GM21786 (cell line): Measurements from ENCODE around the gene BCAS1.
"Not testable (repeated sequence)": the region's sequence is repeated elsewhere in the genome, so short reads cannot be mapped to it uniquely, and the experiment has no call there.

Source experiments
- ATAC-seq: cut with Tn5 transposase; IDR thresholded peaks from one replicate; pipeline ENCODE4 v1.9.1; 2021; ENCODE audit not compliant: unreplicated experiment

Gene BCAS1

DNA sequence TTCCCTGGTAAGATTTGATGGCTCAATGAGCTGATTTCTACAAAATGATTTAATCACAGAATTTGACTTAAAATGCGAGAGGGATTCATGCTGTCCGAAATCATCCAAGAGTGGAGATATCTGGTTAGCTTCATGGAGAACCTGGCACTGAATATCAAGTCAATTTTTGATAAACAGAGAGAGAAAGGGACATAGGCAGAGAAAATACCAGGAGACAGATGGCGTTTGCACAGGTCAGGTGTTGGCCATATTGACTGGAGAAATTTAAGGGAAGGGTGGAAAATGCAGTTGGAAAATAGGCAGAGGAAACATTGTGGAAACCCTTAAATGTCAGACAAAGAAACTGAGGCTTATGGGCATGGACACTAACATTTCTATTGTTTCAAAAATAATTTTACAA lies 47.0 kb downstream of the BCAS1 start:
- ATAC-seq = no peak

DNA sequence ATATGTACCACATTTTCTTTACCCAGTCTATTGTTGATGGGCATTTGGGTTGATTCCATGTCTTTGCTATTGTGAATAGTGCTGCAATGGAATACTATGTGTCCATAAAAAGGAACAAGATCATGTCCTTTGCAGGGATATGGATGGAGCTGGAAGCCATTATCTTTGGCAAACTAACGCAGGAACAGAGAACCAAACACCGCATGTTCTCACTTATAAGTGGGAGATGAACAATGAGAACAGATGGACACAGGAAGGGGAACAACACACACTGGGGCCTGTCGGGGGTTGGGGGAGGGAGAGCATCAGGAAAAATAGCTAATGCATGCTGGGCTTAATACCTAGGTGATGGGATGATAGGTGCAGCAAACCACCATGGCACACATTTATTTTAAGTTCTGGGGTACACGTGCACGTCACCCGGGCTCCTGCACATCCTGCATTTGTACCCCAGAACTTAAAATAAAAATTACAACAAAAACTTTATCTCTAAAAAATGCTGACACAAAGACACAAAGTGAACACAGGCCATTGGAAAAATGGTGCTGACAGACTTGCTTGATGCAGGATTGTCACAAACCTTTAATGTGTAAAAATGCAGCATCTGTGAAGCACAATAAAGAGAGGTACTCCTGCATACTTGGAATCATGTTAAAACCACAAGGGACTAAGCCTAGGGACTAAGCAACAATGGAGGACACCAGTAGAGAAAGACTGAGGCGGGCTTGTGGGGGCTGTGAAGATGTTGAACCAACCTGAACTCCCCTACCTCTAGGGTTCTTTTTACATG lies 48.8 kb downstream of the BCAS1 start:
- ATAC-seq = no peak

DNA sequence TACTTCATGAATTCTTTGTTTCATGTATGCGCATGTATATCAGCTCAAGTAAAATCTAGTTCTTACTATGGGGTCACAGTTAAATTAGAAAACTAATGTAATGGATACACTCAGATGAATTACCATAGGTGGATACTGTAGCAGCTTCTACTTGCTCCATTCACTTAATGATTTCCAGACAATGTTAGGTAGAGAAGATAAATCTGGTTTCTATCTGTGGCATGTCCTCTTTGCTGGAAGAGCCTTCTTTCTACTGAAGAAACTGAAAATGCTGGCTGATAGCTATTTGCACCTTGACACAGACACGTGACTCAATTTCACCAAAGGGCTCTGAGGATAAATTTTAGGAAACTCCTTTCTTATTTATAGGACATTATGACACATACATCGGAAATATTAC lies 49.5 kb downstream of the BCAS1 start:
- no peak for ATAC-seq

DNA sequence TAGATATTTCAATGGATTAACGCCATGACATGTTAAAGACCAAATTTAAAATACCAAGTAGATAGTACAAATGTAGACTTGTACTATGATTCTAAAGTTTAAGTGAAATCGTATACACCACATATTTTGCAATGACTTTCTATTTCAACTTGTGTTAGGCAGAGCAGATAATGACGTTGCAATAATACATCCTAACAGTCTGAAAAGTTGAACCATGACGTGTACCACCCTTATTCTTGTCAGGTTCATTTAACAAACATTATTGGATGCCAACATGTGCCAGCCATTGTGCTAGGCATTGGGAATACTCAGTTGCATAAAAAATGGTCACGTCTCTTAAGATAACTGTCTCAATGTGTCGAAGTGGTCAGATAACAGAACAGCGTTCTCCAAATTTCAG lies 50.0 kb downstream of the BCAS1 start:
- ATAC-seq = no peak

DNA sequence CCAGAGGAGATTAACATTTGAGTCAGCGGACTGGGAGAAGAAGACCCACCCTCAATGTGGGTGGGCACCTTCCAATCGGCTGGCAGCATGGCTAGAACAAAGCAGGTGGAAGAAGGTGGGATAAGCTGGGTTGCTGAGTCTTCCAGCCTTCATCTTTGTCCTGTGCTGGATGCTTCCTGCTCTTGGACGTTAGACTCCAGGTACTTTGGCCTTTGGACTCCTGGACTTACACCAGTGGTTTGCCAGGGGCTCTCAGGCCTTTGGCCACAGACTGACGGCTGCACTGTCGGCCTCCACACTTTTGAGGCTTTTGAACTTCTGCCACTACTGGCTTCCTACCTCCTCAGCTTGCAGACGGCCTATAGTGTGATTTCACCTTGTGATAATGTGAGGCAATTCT lies 50.8 kb downstream of the BCAS1 start:
- ATAC-seq = no peak

DNA sequence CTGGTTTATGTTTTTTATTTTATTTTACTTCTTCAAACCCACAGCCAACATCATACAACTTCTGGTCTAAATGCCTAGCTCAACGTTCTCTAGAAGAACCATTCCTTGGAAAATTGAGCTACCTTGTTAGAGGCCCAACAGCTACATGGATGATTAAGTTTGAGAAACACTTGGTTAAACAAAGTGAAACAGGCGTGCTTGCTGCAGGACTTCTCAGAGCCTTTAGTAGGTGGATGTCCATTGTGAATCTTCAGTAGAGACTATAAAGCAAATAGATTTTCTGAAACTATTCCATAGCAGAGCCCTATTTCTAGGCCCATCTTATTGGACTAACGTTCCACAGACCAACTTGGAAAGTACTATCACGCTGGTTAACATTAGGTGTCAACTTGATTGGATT lies 51.3 kb downstream of the BCAS1 start:
- no peak for ATAC-seq

DNA sequence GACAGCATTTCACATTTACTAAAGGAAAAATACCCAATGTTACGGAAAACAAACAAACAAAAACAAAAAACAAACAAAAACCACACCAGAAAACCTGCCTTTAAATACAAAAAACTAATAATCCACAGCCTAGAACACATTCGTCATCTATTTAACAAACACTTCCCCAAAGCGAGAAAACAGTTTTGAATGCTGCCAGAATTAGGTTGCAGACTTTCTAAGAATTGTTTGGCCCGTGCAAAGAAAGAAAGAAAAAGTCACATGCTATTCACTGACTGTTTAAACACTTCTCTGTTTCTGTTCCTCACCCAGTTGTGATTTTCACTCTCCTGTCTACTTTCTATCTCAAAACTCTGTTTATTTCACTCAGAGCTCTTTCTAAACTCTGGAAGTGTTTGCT lies 52.5 kb downstream of the BCAS1 start:
- ATAC-seq = peak; percentile 88

DNA sequence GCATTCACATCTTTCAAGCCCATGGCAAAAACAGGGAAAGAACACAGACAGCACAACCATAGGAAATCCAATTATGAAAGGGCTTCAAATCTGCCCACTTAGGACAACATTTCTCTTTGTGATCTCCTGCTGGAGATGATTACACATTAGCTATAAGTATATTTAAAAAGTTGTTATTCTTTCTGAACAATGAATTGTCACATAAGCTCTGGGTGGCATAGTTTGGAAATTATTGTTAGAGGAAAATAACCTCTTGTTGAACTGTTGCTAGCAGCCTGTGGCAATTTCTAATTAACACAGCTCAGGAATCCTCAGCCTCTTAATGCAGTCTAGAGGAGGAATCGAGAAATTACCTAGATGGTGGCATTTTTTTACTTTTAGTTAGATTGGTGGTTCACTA lies 54.9 kb downstream of the BCAS1 start:
- no peak for ATAC-seq

DNA sequence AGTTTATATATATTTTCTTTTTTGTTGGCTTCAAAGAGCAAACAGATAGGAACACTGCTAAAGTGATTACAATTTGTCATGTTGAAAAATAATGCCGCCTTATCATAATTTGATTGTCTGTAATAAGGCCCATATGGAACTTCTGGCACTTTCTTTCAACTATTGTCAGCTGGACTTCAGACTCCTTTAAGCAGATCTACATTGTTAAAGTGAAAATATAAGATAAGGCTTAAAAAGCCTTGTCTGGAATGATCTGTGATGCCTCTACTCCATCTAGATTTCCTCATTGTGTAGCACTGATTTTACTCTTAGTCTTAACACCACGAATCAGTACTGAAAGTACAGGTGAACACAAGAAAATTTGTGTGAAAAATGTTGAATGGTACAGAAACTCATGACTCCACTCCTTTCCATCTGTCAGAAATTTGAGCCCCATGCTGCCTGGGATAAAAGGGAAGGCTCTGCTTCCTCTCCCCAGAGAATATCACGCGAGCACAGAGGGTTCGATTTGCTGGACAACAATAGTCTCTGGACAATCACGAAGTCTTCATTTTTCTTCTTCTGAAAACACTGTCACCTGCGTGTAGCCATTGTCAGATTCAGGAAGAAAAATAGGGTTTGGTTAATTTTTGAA lies 56.0 kb downstream of the BCAS1 start:
- no peak for ATAC-seq

DNA sequence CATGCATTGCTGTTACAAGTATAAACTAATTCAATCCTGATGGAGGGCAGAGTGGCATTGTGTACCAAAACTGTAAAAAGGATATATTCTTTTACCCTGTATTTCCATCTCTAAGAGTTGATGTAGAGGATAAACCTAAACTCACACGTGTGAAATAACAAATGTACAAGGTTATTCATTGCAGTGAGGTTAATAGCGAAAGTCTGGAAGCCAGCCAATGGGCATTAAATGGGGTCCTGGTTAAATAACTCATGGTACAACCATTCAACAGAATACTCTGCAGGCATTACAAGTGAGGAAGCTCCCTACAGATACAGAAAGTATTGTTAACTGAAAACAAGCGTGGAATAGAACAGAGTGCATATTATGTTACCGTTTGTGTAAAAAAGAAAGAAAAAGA lies 56.9 kb downstream of the BCAS1 start:
- no peak for ATAC-seq

DNA sequence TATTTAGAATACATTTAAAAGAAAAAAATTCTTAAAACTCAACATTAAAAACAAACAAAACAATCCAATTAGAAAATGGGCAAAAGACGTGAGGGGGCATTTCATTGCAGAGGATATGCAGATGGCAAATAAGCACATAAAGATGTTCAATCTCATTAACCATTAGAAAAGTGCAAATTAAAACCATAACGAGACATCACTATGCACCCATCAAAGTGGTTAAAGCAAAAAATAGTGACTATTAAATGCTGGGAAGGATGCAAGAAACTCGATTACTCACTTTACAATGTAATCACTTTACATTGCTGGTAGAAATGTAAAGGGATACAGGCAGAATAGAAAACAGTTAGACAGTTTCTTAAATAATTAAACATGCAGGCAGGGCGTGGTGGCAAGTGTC lies 59.0 kb downstream of the BCAS1 start:
- ATAC-seq = no peak

DNA sequence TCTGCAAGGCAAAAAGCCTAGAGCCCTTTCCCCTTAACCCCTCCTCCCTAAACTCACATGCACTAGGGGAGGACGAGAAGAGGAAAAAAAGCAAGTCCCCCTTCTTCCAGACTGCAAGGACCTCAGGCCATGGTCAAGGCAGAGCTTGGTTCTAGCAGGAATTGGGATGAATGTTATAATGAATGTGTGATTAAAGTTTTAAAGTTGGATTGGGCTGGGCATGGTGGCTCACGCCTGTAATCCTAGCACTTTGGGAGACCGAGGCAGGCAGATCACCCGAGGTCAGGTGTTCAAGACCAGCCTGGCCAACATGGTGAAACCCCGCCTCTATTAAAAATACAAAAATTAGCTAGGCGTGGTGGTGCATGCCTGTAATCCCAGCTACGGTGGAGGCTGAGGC lies 64.2 kb downstream of the BCAS1 start:
- not testable (repeated sequence) for ATAC-seq

DNA sequence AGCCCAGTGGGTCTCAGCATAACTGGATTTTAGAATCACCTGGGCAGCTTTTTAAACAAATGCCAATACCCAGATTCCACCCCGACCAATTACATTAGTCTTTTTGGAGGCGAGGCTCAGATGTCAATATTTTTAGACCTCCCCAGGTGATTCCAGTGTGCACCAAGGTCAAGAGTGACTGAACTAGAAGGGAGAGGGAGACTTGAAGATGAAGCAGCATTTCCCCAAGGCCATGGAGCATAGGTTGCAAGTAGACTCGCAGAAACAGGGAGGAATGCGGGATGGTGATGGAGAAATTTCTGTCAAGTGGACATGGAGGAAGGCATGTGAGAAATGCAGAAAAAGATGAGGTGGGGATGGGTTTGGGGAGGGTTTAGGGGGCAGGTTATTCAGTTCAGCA lies 64.9 kb downstream of the BCAS1 start:
- ATAC-seq = no peak

DNA sequence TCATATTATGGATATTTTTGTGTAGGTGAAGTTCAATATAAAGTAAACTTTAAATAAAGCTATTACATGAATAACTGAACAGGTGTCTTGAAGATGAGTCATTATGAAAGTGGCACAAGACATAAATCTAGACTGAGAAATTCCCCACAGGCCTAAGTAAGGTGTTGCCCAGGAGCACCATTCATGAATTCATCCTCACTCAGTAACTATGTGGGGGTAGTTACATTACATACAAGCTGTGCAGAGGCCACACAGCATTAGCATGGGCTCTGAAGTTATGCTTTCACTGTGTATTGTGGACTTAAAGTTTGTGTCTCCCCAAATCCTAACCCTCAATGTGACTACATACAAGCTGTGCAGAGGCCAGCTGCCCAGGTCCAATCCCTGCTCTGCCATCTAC lies 65.9 kb downstream of the BCAS1 start:
- ATAC-seq = peak; percentile 97

DNA sequence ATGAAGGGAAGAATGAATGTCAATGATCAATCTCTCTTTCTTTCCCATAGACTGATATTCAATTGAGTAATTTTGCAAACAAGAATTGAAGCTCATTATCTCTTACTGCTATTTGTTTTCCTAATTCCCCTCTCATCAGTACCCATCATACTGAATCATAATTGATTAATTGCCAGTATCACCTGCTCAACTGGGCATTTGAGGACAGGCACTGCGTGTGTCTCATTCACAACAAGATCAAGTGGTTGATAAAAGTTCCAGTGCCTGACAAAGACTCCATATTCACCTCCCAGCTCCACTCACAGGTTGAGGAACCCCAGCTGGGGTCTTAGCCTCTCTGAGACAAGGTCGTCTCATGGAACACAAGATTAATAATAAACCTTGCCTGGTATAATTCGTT lies 67.7 kb downstream of the BCAS1 start:
- ATAC-seq = no peak

DNA sequence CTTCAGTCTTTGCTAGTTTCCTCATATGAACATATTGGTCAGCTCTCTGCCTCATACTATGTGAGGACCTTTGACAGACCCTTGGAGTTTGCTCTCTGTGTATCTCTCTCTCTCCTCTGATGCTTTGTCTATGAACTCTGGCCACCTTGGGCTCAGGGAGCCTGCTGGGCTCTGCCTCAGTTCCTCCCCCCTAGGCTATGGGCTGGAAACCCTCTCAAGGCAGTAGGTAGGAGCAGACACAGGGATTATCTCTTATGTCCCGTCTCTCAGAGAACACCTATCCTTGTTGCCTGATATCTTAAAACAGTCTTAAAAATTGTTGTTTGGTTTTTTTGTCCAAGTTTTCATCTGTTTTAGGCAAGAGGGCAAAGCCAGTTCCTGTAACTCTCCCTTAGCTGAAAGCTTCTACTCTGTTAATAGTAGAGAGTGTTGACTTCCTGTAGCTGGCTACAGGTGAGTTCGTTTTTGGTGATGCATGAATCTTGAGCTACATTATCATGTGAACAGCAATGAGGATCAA lies 68.3 kb downstream of the BCAS1 start:
- no peak for ATAC-seq

DNA sequence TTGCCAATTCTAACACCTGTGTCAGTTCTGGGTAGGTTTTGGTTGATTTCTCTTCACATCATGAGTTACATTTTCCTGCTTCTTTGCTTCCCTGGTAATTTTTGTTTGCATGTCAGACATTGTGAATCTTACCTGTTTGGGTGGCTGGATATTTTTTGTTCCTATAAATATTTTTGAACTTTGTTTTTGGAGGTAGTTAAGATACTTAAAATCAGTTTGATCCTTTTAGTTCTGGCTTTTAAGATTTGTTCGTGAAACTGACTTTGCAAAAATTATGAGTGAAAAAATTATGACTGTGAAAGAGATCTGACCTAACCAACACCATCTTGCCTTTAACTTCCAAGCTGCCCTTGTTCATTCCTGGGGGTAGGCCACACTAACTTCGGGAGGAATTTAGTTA lies 69.5 kb downstream of the BCAS1 start:
- no peak for ATAC-seq

DNA sequence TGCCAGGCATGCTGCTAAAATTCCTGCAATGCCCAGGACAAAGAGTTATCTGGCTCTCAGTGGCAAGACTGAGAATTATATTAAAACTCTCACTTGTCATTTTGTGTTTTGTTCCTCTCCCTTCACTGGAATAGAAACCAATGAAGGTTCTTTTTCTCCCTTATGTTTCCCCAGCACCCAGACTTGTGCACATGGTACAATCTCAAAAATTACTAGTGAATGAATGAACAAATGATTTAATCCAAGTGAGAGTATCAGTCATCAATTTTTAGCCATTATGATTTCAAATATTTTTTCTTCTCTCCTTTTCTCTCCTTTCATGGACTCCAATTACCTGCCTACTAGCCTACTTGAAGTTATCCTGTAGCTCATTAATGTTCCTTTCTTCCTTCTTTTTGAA lies 70.1 kb downstream of the BCAS1 start:
- no peak for ATAC-seq

DNA sequence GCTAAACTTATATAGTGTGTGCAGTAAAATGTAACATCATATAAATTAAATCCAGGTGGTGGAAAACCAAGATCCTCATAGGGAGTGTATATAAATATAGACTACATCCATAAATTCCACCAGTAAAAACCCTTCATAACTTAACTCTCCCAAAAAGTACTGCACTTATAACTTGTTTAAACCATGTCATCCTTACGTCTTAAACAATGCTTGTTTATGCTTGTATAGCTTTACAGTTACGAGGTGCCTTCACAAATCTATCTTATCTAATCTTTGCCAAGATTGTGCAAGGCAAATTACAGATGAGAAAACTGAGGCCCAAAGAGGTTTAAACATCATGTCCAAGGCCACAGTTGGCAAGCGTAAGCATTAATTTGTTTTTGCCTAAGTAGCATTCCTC lies 71.3 kb downstream of the BCAS1 start:
- ATAC-seq = no peak

DNA sequence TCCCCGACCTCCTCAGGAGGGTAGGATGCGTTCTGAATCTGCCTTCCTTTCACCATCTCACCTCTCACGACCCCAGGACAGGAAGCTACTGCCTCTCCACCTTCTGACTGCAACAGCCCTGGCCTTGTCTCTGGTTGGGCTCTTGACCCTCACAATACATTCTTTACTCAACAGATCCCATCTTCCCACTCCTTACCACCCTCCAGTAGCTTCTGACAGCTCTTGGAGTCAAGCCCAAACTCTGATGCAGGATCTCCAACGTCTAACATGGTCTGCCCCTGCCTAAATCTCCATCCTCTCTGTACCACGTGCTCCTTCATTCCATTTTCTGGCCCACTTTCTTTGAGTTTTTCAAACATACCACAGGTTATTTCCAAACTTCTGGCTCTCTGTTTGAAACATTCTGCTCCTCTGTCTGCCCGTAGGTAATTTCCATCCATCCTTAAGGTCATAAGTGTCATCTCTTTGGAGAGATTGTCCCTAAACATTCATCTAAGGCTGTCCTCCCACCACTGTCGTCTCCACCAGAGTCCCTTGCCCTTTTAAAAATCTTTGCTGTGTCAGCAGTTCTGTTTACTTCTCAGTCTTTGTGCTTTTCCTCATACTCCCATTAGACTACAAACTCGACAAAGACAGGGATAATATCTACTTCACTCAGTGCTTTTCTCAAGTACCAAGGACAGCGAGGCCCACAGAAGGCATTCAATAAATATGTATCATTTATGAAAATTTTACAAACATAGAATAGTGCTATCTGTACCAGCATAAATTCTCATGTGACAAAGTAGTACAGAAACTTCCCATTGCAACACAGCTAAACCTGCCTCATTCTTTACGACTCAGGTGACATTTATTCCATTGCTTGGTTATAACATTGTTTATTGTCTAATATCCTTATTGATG lies 73.6 kb downstream of the BCAS1 start:
- no peak for ATAC-seq

DNA sequence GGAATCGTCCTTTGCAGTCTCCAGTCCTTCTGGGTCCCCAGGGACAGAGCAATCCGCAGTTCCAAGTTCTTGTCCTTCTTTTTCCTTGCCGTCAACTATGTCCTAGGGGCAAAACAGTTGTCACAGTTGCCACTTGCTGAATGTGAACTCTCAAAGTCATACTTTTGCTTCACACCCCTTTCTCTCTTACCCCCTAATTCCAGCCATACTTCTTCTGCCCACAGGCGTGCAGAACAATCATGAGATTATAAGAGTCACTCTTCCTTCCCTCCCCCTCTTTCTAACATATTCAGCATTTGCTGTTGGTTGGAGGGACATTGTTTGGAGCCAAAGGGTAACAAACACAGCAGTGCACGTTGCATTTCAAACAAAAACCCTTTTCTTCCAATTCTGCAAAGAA lies 74.4 kb downstream of the BCAS1 start:
- ATAC-seq = no peak

DNA sequence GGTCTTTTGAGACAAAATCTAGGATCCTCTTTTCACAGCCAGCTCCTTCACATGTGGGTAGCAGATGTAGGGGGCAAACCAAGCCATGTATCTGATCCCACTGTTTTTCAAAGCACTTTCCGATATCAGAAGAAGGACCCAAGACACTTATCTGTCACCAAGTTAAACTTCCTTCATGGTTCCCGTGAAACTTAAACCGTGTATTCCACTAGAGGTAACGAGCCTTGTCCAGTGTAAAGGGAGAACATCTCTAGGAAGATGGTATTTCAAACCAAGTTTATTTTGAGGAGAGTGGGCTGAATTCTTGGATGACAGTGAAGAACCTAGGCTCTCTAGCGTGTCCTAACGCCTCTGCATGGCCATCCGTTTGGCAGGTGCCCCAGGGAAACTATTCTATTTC lies 76.3 kb downstream of the BCAS1 start:
- no peak for ATAC-seq
